Measurements from ENCODE around the gene MYH3.

DNA sequence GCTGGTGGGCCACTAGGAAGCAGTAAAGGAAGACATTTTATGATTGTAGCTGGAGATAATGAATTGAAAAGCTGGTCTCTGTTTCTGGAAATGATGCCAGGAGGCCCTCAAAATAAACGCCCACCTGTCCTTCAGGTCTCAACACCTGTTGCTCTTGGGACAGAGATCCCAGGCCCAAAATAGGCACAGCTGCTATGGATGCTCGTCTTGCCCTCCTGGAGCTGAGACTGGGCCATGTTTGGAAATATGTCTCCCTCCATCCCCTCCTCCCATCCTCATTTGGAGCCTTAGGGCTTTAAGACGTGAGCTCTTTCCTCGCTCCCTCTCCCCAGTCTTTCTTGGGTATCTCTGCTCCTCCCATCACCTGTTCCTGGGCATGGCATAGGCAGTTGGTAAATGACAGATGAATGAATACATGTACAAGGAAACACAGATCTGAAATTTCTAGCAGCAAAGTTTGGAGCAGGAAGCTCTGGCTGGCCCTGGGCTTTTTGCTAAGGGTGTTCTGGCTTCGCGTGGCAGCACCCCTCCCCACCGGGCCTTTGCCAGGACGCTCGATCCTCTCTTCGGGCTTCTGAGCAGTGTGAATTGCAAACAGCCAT is 33.3 kb downstream of the MYH3 start:
- TF ChIP-seq TCF7 (CRISPR knock-in tag; IDR thresholded peaks at IDR 0.05; ENCODE audit: low read depth): no peak
- TF ChIP-seq, protein P1, sequence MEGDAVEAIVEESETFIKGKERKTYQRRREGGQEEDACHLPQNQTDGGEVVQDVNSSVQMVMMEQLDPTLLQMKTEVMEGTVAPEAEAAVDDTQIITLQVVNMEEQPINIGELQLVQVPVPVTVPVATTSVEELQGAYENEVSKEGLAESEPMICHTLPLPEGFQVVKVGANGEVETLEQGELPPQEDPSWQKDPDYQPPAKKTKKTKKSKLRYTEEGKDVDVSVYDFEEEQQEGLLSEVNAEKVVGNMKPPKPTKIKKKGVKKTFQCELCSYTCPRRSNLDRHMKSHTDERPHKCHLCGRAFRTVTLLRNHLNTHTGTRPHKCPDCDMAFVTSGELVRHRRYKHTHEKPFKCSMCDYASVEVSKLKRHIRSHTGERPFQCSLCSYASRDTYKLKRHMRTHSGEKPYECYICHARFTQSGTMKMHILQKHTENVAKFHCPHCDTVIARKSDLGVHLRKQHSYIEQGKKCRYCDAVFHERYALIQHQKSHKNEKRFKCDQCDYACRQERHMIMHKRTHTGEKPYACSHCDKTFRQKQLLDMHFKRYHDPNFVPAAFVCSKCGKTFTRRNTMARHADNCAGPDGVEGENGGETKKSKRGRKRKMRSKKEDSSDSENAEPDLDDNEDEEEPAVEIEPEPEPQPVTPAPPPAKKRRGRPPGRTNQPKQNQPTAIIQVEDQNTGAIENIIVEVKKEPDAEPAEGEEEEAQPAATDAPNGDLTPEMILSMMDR (IDR thresholded peaks at IDR 0.05): no peak
- TF ChIP-seq IRF2 (CRISPR knock-in tag; IDR thresholded peaks at IDR 0.05; ENCODE audit: borderline replicate concordance, low read depth): no peak
- TF ChIP-seq, protein P2, sequence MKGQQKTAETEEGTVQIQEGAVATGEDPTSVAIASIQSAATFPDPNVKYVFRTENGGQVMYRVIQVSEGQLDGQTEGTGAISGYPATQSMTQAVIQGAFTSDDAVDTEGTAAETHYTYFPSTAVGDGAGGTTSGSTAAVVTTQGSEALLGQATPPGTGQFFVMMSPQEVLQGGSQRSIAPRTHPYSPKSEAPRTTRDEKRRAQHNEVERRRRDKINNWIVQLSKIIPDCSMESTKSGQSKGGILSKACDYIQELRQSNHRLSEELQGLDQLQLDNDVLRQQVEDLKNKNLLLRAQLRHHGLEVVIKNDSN (CRISPR knock-in tag; IDR thresholded peaks at IDR 0.05): no peak
- TF ChIP-seq, protein P3, sequence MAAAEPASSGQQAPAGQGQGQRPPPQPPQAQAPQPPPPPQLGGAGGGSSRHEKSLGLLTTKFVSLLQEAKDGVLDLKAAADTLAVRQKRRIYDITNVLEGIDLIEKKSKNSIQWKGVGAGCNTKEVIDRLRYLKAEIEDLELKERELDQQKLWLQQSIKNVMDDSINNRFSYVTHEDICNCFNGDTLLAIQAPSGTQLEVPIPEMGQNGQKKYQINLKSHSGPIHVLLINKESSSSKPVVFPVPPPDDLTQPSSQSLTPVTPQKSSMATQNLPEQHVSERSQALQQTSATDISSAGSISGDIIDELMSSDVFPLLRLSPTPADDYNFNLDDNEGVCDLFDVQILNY (CRISPR knock-in tag; IDR thresholded peaks at IDR 0.05): no peak

All from WTC11 (cell line).